ENCODE results near the gene ARHGAP6.

GRCh38 chrX:11124112-11124511, 541.6 kb downstream of the ARHGAP6 start:
- TF ChIP-seq BHLHE40 (IDR thresholded peaks at IDR 0.05; ENCODE audit: low read depth, low read length) (no peak), CTCF (conservative IDR thresholded peaks at IDR 0.05; ENCODE audit: low read depth, low read length) (no peak), POLR2A (IDR thresholded peaks at IDR 0.05; ENCODE audit: low read depth, low read length) (no peak), CHD1 (IDR thresholded peaks at IDR 0.05; ENCODE audit: low read depth, low read length) (no peak), RAD21 (IDR thresholded peaks at IDR 0.05; ENCODE audit: low read length) (no peak), USF2 (IDR thresholded peaks at IDR 0.05; ENCODE audit: low read depth, low read length) (no peak), MAZ (IDR thresholded peaks at IDR 0.05; ENCODE audit: borderline replicate concordance, low read depth, low read length) (no peak), RFX5 (IDR thresholded peaks at IDR 0.05; ENCODE audit: low read depth, low read length) (no peak), SMC3 (IDR thresholded peaks at IDR 0.05; ENCODE audit: low read depth, low read length) (no peak), MAFK (IDR thresholded peaks at IDR 0.05; ENCODE audit: low read depth, low read length) (no peak), MXI1 (IDR thresholded peaks at IDR 0.05; ENCODE audit: borderline replicate concordance, low read depth, low read length) (no peak), ELK1 (IDR thresholded peaks at IDR 0.05; ENCODE audit: borderline replicate concordance, low read depth, low read length) (no peak), RCOR1 (IDR thresholded peaks at IDR 0.05; ENCODE audit: insufficient replicate concordance, low read length) (no peak)
